ENCODE results near the gene CALM1.

Gene CALM1

GRCh38 chr14:90396341-90397339 is at the start of gene CALM1 (continued):
- peak; percentile 63 for TF ChIP-seq BCL6B (tag by site-specific recombination; IDR thresholded peaks at IDR 0.05)
- TF ChIP-seq ZNF658 (tag by site-specific recombination; IDR thresholded peaks at IDR 0.05): no peak
- peak; percentile 74; the same call in 1 of the 2 replicates for TF ChIP-seq ZNF624 (tag by site-specific recombination; IDR thresholded peaks at IDR 0.05)
- TF ChIP-seq ZNF548 (tag by site-specific recombination; IDR thresholded peaks at IDR 0.05): no peak
- no peak for TF ChIP-seq ZBTB1 (tag by site-specific recombination; IDR thresholded peaks at IDR 0.05)
- TF ChIP-seq SP7 (tag by site-specific recombination; IDR thresholded peaks at IDR 0.05): peak; percentile 90
- TF ChIP-seq ZNF654 (tag by site-specific recombination; IDR thresholded peaks at IDR 0.05; ENCODE audit: low read depth): no peak
- TF ChIP-seq ZNF48 (tag by site-specific recombination; IDR thresholded peaks at IDR 0.05): no peak
- no peak for TF ChIP-seq ZNF514 (tag by site-specific recombination; IDR thresholded peaks at IDR 0.05)
- TF ChIP-seq ZNF23 (tag by site-specific recombination; IDR thresholded peaks at IDR 0.05; ENCODE audit: borderline replicate concordance): no peak
- peak; percentile 85; the same call in 1 of the 2 replicates for TF ChIP-seq ZNF747 (tag by site-specific recombination; IDR thresholded peaks at IDR 0.05)
- TF ChIP-seq MEIS1 (CRISPR knock-in tag; IDR thresholded peaks at IDR 0.05; ENCODE audit: borderline replicate concordance): 0 out of 2 replicates have a peak, but pooled peaks have one; percentile 39
- no peak for TF ChIP-seq GLI2 (tag by site-specific recombination; IDR thresholded peaks at IDR 0.05; ENCODE audit: borderline replicate concordance, low read depth)
- no peak for TF ChIP-seq ZNF280D (tag by site-specific recombination; IDR thresholded peaks at IDR 0.05)
- TF ChIP-seq ZIC2 (tag by site-specific recombination; IDR thresholded peaks at IDR 0.05): peak; percentile 38
- no peak for TF ChIP-seq ZNF366 (tag by site-specific recombination; conservative IDR thresholded peaks at IDR 0.05)
- no peak; the same call in 1 of the 2 replicates for TF ChIP-seq PRDM1 (tag by site-specific recombination; IDR thresholded peaks at IDR 0.05)
- TF ChIP-seq MZF1 (tag by site-specific recombination; IDR thresholded peaks at IDR 0.05; ENCODE audit: borderline replicate concordance): no peak
- no peak for TF ChIP-seq ZNF311 (tag by site-specific recombination; IDR thresholded peaks at IDR 0.05; ENCODE audit: borderline replicate concordance)
- TF ChIP-seq YY1 (tag by site-specific recombination; IDR thresholded peaks at IDR 0.05): peak; percentile 84
- TF ChIP-seq ZEB2 (tag by site-specific recombination; IDR thresholded peaks at IDR 0.05): peak; percentile 82
- TF ChIP-seq ZNF223 (tag by site-specific recombination; IDR thresholded peaks at IDR 0.05): no peak
- no peak for TF ChIP-seq ZNF704 (tag by site-specific recombination; IDR thresholded peaks at IDR 0.05)
- peak; percentile 67 for TF ChIP-seq ZNF146 (tag by site-specific recombination; IDR thresholded peaks at IDR 0.05)
- TF ChIP-seq ZNF549 (tag by site-specific recombination; IDR thresholded peaks at IDR 0.05): peak; percentile 65
- TF ChIP-seq ZNF266 (tag by site-specific recombination; IDR thresholded peaks at IDR 0.05; ENCODE audit: low read depth): no peak
- TF ChIP-seq ZNF341 (tag by site-specific recombination; IDR thresholded peaks at IDR 0.05; ENCODE audit: low read depth): peak; percentile 83
- no peak for TF ChIP-seq ZNF202 (tag by site-specific recombination; IDR thresholded peaks at IDR 0.05; ENCODE audit: borderline replicate concordance)
- peak; percentile 99 for TF ChIP-seq ZSCAN30 (tag by site-specific recombination; IDR thresholded peaks at IDR 0.05)
- TF ChIP-seq ZNF768 (tag by site-specific recombination; IDR thresholded peaks at IDR 0.05): peak; percentile 66; the same call in 1 of the 2 replicates
- TF ChIP-seq ZSCAN4 (tag by site-specific recombination; IDR thresholded peaks at IDR 0.05): 0 out of 2 replicates have a peak, but pooled peaks have one; percentile 26
- peak; percentile 58; the same call in 1 of the 2 replicates for TF ChIP-seq ZNF513 (tag by site-specific recombination; IDR thresholded peaks at IDR 0.05)

All from HEK293 (cell line).